CD14-positive monocyte (primary cell): Measurements from ENCODE around the gene EXOSC2. TPM values are rescaled to one million over a fixed set of nuclear protein-coding genes. Genes with fewer than 3 reads are reported as not detected.

ENCODE experiments used
- DNase-seq, 3 donors: peaks; one replicate each; pipeline ENCODE4 v3.0.0-alpha.2; 2011 to 2022
- H2AFZ ChIP-seq: 2 replicates; pipeline ENCODE4 v1.6.0; 2012; ENCODE audit warnings: mild to moderate bottlenecking, low read depth, low read length, inconsistent platforms; ENCODE audit not compliant: insufficient read depth, poor library complexity, severe bottlenecking
- H3K27ac ChIP-seq, 2 donors: 1 replicate in 1 of 2; 2 replicates in 1 of 2; pipeline ENCODE4 v1.5.1; 2012 to 2013; ENCODE audit warnings: low read length in 2 of 2, control low read depth in 1 of 2, inconsistent platforms in 1 of 2, low read depth in 1 of 2, mild to moderate bottlenecking in 1 of 2
- H3K27me3 ChIP-seq, 2 donors: one replicate each; pipeline versions ENCODE4 v1.6.0 to v1.6.1; 2011 to 2013; ENCODE audit warnings: low read length in 2 of 2; ENCODE audit not compliant: control insufficient read depth in 2 of 2, insufficient read depth in 2 of 2
- H3K36me3 ChIP-seq, 2 donors: replicated peaks in 1 of 2; 1 replicate in 1 of 2; 2 replicates in 1 of 2; pipeline versions ENCODE4 v1.5.1 to v1.6.1; 2012 to 2013; ENCODE audit warnings: low read length in 2 of 2, control low read depth in 1 of 2, inconsistent platforms in 1 of 2, mild to moderate bottlenecking in 1 of 2; ENCODE audit not compliant: insufficient read depth in 2 of 2, control insufficient read depth in 1 of 2
- H3K4me1 ChIP-seq, 2 donors: 1 replicate in 1 of 2; 2 replicates in 1 of 2; pipeline versions ENCODE4 v1.5.1 to v1.6.1; 2012 to 2013; ENCODE audit warnings: low read length in 2 of 2, control low read depth in 1 of 2, inconsistent platforms in 1 of 2, mild to moderate bottlenecking in 1 of 2, moderate library complexity in 1 of 2; ENCODE audit not compliant: insufficient read depth in 2 of 2, control insufficient read depth in 1 of 2
- H3K4me2 ChIP-seq: replicated peaks from 2 replicates; pipeline ENCODE3; 2012; ENCODE audit warnings: low read length, moderate library complexity, mild to moderate bottlenecking; ENCODE audit not compliant: poor library complexity, severe bottlenecking; ENCODE audit errors: extremely low read depth
- H3K4me3 ChIP-seq, 3 experiments: fragments of 200-600 bp in 1 of 3; sonication (generic) in 1 of 3; replicated peaks in 1 of 3; 1 replicate in 2 of 3; 2 replicates in 1 of 3; pipeline ENCODE4 v1.5.1; 2011 to 2013; ENCODE audit warnings: low read length in 3 of 3, mild to moderate bottlenecking in 3 of 3, control low read depth in 2 of 3, low read depth in 2 of 3, inconsistent platforms in 1 of 3, moderate library complexity in 1 of 3
- H3K79me2 ChIP-seq: 2 replicates; pipeline ENCODE4 v1.6.0; 2012; ENCODE audit warnings: mild to moderate bottlenecking, control low read depth, inconsistent platforms, low read length, moderate library complexity; ENCODE audit not compliant: insufficient read depth
- H3K9ac ChIP-seq: 2 replicates; pipeline ENCODE4 v1.6.0; 2017; ENCODE audit warnings: low read length, mild to moderate bottlenecking; ENCODE audit not compliant: insufficient read depth, poor library complexity, severe bottlenecking
- H3K9me3 ChIP-seq, 2 donors: replicated peaks in 1 of 2; 1 replicate in 1 of 2; 2 replicates in 1 of 2; pipeline versions ENCODE4 v1.5.1 to v1.6.1; 2012 to 2013; ENCODE audit warnings: low read length in 2 of 2, control low read depth in 1 of 2; ENCODE audit not compliant: control insufficient read depth in 1 of 2, insufficient read depth in 1 of 2
- H4K20me1 ChIP-seq: 2 replicates; pipeline ENCODE4 v1.6.0; 2012; ENCODE audit warnings: mild to moderate bottlenecking, low read length, control low read depth, moderate library complexity; ENCODE audit not compliant: insufficient read depth
- H3K27ac Mint-ChIP-seq, 7 donors: one replicate each; pipeline ENCODE4 v1.8.0; 2020; ENCODE audit warnings: mild to moderate bottlenecking in 7 of 7, mixed read lengths in 7 of 7, moderate library complexity in 6 of 7, inconsistent platforms in 2 of 7
- H3K27me3 Mint-ChIP-seq, 3 donors: one replicate each; pipeline ENCODE4 v1.8.0; 2021 to 2022; ENCODE audit warnings: low read depth in 3 of 3, mild to moderate bottlenecking in 3 of 3, mixed read lengths in 3 of 3, moderate library complexity in 3 of 3, inconsistent platforms in 1 of 3
- H3K36me3 Mint-ChIP-seq, 2 donors: one replicate each; pipeline ENCODE4 v1.8.0; 2020; ENCODE audit warnings: mixed read lengths in 2 of 2, inconsistent platforms in 1 of 2, mild to moderate bottlenecking in 1 of 2
- H3K4me1 Mint-ChIP-seq: one replicate; pipeline ENCODE4 v1.8.0; 2020; ENCODE audit warnings: mild to moderate bottlenecking, mixed read lengths
- H3K4me3 Mint-ChIP-seq, 2 donors: one replicate each; pipeline ENCODE4 v1.8.0; 2020; ENCODE audit warnings: mild to moderate bottlenecking in 2 of 2, mixed read lengths in 2 of 2, moderate library complexity in 1 of 2
- H3K9me3 Mint-ChIP-seq, 7 donors: one replicate each; pipeline ENCODE4 v1.8.0; 2020 to 2022; ENCODE audit warnings: mixed read lengths in 7 of 7, mild to moderate bottlenecking in 6 of 7, moderate library complexity in 6 of 7, inconsistent platforms in 2 of 7
- CTCF ChIP-seq: fragments of 200-600 bp; IDR thresholded peaks from one replicate; pipeline ENCODE4 v1.8.0; 2022; ENCODE audit warnings: antibody characterized with exemption, mild to moderate bottlenecking
- WGBS: methylation state at CpG from one replicate; pipeline ENCODE4 v1.1.5; 2013; ENCODE audit warnings: missing lambda C conversion rate; ENCODE audit not compliant: insufficient coverage; 5-methylcytosine and 5-hydroxymethylcytosine counted together
- intact Hi-C, 2 donors: fragments of 100-400 bp; cut with micrococcal nuclease; formaldehyde crosslinking; loops; one replicate each; pipeline versions ENCODE4 v1.15.0 to v1.15.1; 2023
- polyA plus RNA-seq, 3 donors: library from polyadenylated mRNA; depleted of rRNA in 1 of 3; unstranded in 2 of 3; stranded (reverse) in 1 of 3; fragments of 300-500 nt in 2 of 3; fragments of >200 nt in 1 of 3; fragmentation: Illumina TruSeq in 2 of 3; gene quantifications; 1 replicate in 2 of 3; 2 replicates in 1 of 3; pipeline ENCODE4 v1.2.3, GENCODE V29; 2012 to 2021

Gene EXOSC2
- polyA plus RNA-seq, 3 donors, result 10.2 to 15.8 (median 11.2) TPM

DNA sequence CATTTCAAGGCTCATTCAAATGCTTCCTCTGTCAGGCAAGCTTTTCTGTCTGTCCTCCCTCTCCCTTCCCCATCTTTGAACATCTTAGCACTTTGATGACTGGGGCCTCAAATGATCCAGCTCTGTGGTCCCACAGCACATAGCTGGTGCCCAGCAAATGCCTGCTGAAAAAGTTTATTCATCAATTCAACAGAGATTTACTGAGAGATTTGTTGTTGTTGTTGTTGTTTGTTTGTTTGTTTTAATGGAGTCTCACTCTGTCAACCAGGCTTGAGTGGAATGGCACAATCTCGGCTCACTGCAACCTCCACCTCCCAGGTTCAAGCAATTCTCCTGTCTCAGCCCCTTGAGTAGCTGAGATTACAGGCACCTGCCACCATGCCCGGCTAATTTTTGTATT is 6.0 kb upstream of the EXOSC2 start:
- Mint-ChIP-seq H3K27ac (no peak overlapping the region), H3K9me3 (peaks cover 0 to 16% (median 10%) of the 10 kb centered on the region in 7 donors)
- intact Hi-C loops, result no loop called here

DNA sequence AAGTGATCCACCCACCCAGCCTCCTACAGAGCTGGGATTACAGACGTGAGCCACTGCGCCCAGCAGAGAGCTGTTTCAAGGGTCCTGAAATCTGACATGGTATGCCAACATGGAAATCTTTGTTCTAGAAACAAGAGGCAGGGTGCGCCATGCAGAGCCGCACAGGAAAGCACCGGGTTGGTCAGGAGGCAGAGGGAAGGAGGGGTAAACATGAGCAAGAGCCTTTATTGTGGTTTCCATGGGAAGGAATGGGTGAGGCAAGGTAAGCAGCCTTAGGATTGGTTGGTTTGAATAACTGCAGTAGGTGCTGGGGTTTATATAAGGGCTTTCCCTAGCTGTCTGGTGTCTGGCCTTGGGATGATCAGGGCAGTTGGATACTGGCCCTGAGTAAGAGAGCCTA is 5.5 kb upstream of the EXOSC2 start:
- peaks cover 17 to 33% (median 21%) of the 10 kb centered on the region in 3 donors for H3K27me3 Mint-ChIP-seq
- TF ChIP-seq CTCF, result no peak
- Histone ChIP-seq H3K9ac (no peak overlapping the region), H3K27ac (no peak overlapping the region), H3K79me2 (no peaks in the 10 kb centered on the region), H3K4me2 (no peak overlapping the region), H2AFZ (no peak overlapping the region), H3K4me1 (peaks cover 5 to 7% of the 10 kb centered on the region in 2 donors), H3K27me3 (peaks cover 0 to 10% of the 10 kb centered on the region in 2 donors), H3K36me3 (no peaks in the 10 kb centered on the region), H3K4me3 (no peak overlapping the region), H3K9me3 (peaks cover 8 to 10% of the 10 kb centered on the region in 2 donors), H4K20me1 (no peaks in the 10 kb centered on the region)
- no peak overlapping the region for H3K27ac Mint-ChIP-seq
- no peak for DNase-seq
- no peaks in the 10 kb centered on the region for H3K36me3 Mint-ChIP-seq
- peaks cover 13% of the 10 kb centered on the region for H3K4me1 Mint-ChIP-seq
- intact Hi-C loops, result no loop called here
- H3K4me3 Mint-ChIP-seq, result peak overlapping the region in 1 of 2 donors; percentile 31
- H3K9me3 Mint-ChIP-seq, result peaks cover 0 to 16% (median 11%) of the 10 kb centered on the region in 7 donors
- WGBS, result 88% methylated on average over 4 of the region's 5 CpGs

More for the DNA sequence above, 6.0 kb upstream of the EXOSC2 start:
- H3K9ac ChIP-seq, result no peak overlapping the region
- no peak for DNase-seq
- peaks cover under 1 to 3% of the 10 kb centered on the region in 2 donors for H3K4me1 ChIP-seq
- H3K4me3 ChIP-seq, result no peak overlapping the region
- Mint-ChIP-seq H3K36me3 (no peaks in the 10 kb centered on the region), H3K4me1 (peaks cover 9% of the 10 kb centered on the region), H3K27me3 (peaks cover 20 to 33% (median 21%) of the 10 kb centered on the region in 3 donors), H3K4me3 (no peak overlapping the region)
- H2AFZ ChIP-seq, result no peak overlapping the region
- no peak overlapping the region for H3K27ac ChIP-seq
- H4K20me1 ChIP-seq, result no peaks in the 10 kb centered on the region
- H3K4me2 ChIP-seq, result no peak overlapping the region
- no peaks in the 10 kb centered on the region for H3K79me2 ChIP-seq
- H3K9me3 ChIP-seq, result peaks cover 8 to 10% of the 10 kb centered on the region in 2 donors
- H3K27me3 ChIP-seq, result peaks cover 0 to 10% of the 10 kb centered on the region in 2 donors
- no peaks in the 10 kb centered on the region for H3K36me3 ChIP-seq
- no CpG with 5 or more reads among the region's 2 CpGs for WGBS
- TF ChIP-seq CTCF, result no peak
